GM18505 (cell line): ENCODE data around the gene PHLDA2.

Experiments
- ATAC-seq: cut with Tn5 transposase; IDR thresholded peaks from one replicate; pipeline ENCODE4 v1.9.1; 2021; ENCODE audit not compliant: unreplicated experiment
- POLR2A ChIP-seq: IDR thresholded peaks from 4 replicates; pipeline ENCODE4 v1.6.1; 2011; ENCODE audit warnings: borderline replicate concordance; ENCODE audit not compliant: insufficient read depth, insufficient read length; ENCODE audit errors: extremely low read depth

Gene PHLDA2

GRCh38 chr11:2954263-2954662, 25.0 kb upstream of the PHLDA2 start:
- no peak for TF ChIP-seq POLR2A
- no peak for ATAC-seq

- ATAC-seq = no peak
- TF ChIP-seq POLR2A = no peak
Observed at GRCh38 chr11:2952290-2952689, 23.1 kb upstream of the PHLDA2 start.

- TF ChIP-seq POLR2A = no peak
- no peak for ATAC-seq
Observed at GRCh38 chr11:2951231-2952110, 22.3 kb upstream of the PHLDA2 start.

GRCh38 chr11:2950825-2951224, 21.6 kb upstream of the PHLDA2 start:
- TF ChIP-seq POLR2A = no peak
- ATAC-seq = no peak

- peak; percentile 16 for TF ChIP-seq POLR2A
- no peak for ATAC-seq
Observed at GRCh38 chr11:2949920-2950319, 20.7 kb upstream of the PHLDA2 start.

- no peak for TF ChIP-seq POLR2A
- no peak for ATAC-seq
Observed at GRCh38 chr11:2947744-2948143, 18.5 kb upstream of the PHLDA2 start.

GRCh38 chr11:2945757-2946287, 16.6 kb upstream of the PHLDA2 start:
- ATAC-seq = no peak
- no peak for TF ChIP-seq POLR2A

GRCh38 chr11:2945031-2945756, 16.0 kb upstream of the PHLDA2 start:
- ATAC-seq = no peak
- TF ChIP-seq POLR2A = no peak

- no peak for ATAC-seq
- TF ChIP-seq POLR2A = no peak
Observed at GRCh38 chr11:2944530-2944929, 15.3 kb upstream of the PHLDA2 start.

GRCh38 chr11:2943711-2944118, 14.5 kb upstream of the PHLDA2 start:
- no peak for ATAC-seq
- no peak for TF ChIP-seq POLR2A

- no peak for TF ChIP-seq POLR2A
- no peak for ATAC-seq
Observed at GRCh38 chr11:2942872-2943710, 13.9 kb upstream of the PHLDA2 start.

GRCh38 chr11:2942447-2942846, 13.2 kb upstream of the PHLDA2 start:
- no peak for TF ChIP-seq POLR2A
- no peak for ATAC-seq
